Testis (tissue), 3 donors: Measurements from ENCODE around the gene TMEM161B. TPM values are rescaled to one million over a fixed set of nuclear protein-coding genes. Genes with fewer than 3 reads are reported as not detected.

ENCODE experiments used
- DNase-seq: peaks from one replicate; pipeline ENCODE4 v3.0.0-alpha.2; 2019
- H3K27ac ChIP-seq, 2 donors: fragments of 200-600 bp; sonication (generic); one replicate each; pipeline ENCODE4 v1.5.1; 2019
- H3K27me3 ChIP-seq: fragments of 200-600 bp; sonication (generic); one replicate; pipeline ENCODE4 v1.5.1; 2019
- H3K36me3 ChIP-seq: fragments of 200-600 bp; sonication (generic); one replicate; pipeline ENCODE4 v1.5.1; 2017; ENCODE audit warnings: low read depth; ENCODE audit errors: missing control alignments
- H3K4me1 ChIP-seq: fragments of 200-600 bp; sonication (generic); one replicate; pipeline ENCODE4 v1.5.1; 2019
- H3K4me3 ChIP-seq, 2 donors: fragments of 200-600 bp; sonication (generic); one replicate each; pipeline ENCODE4 v1.5.1; 2017 to 2019
- H3K9me3 ChIP-seq: fragments of 200-600 bp; sonication (generic); one replicate; pipeline ENCODE4 v1.5.1; 2017
- POLR2A ChIP-seq: fragments of 450-650 bp; IDR thresholded peaks from one replicate; pipeline ENCODE4 v1.6.1; 2017; ENCODE audit warnings: antibody characterized with exemption, mild to moderate bottlenecking, moderate library complexity
- WGBS, 2 donors: methylation state at CpG; one replicate each; pipeline ENCODE4 v1.1.5; 2018; 5-methylcytosine and 5-hydroxymethylcytosine counted together
- intact Hi-C: fragments of 100-400 bp; cut with DNase I; formaldehyde crosslinking; loops from one replicate; pipeline ENCODE4 v1.15.1; 2023; ENCODE audit warnings: low total_unique reads
- polyA plus RNA-seq: library from polyadenylated mRNA; stranded (reverse); fragments of 350-450 nt; fragmentation: Illumina TruSeq; extraction: RNeasy Lipid Tissue Mini Kit (QIAGEN cat#74804); gene quantifications from one replicate; pipeline ENCODE4 v1.2.3, GENCODE V29; 2014; ENCODE audit warnings: low read depth, low replicate concordance; ENCODE audit not compliant: insufficient read depth
- total RNA-seq, 2 donors: library from RNA; depleted of rRNA; stranded (reverse); fragments of >200 nt; gene quantifications; one replicate each; pipeline ENCODE4 v1.2.3, GENCODE V29; 2016
- TF ChIP-seq, protein P1 (sequence below), 3 experiments: fragments of 450-650 bp in 2 of 3; fragments of 200-600 bp in 1 of 3; sonication (generic) in 1 of 3; IDR thresholded peaks; one replicate each; pipeline ENCODE4 v1.5.1; 2016 to 2019; ENCODE audit warnings: antibody characterized with exemption in 3 of 3, mild to moderate bottlenecking in 2 of 3, moderate library complexity in 1 of 3

The TMEM161B gene
- total and polyA plus RNA-seq, 3 donors from 2014 or later, result 20.2 to 25.6 (median 23.5) TPM

DNA sequence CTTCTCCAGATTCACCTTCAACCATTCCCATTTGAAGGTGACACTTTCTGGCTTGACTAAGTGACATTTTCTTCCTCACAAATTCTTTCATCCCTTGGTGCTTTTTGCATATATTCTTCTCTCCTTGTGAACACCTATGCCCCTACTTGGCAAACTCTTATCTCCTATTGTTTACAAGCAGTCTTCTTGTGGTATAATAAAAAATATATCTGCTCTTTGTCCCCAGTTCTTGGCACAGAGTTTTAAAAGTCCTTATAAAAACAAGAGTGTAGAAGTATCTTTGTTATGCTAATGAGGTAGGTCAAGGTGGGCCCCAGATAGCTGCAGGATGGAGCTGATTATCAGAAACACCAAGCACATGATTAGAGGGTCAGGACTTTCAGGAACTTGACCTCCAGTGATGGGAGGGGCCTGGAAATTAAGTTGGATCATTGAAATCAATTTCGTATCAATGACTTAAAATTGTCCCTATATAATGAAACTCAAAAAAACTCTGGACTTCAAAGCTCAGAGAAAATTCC is 38.0 kb downstream of the TMEM161B start:
- no peaks in the 10 kb centered on the region for H3K27me3 ChIP-seq
- no peak overlapping the region for H3K27ac ChIP-seq
- H3K36me3 ChIP-seq, result no peaks in the 10 kb centered on the region
- intact Hi-C loops, result no loop called here
- no peaks in the 10 kb centered on the region for H3K9me3 ChIP-seq
- WGBS, 2 donors, result 93 to 96% methylated on average over 1 of the region's 1 CpG
- DNase-seq, result no peak
- no peak overlapping the region for H3K4me3 ChIP-seq
- no peaks in the 10 kb centered on the region for H3K4me1 ChIP-seq
- TF ChIP-seq POLR2A, result no peak
- TF ChIP-seq, protein P1, sequence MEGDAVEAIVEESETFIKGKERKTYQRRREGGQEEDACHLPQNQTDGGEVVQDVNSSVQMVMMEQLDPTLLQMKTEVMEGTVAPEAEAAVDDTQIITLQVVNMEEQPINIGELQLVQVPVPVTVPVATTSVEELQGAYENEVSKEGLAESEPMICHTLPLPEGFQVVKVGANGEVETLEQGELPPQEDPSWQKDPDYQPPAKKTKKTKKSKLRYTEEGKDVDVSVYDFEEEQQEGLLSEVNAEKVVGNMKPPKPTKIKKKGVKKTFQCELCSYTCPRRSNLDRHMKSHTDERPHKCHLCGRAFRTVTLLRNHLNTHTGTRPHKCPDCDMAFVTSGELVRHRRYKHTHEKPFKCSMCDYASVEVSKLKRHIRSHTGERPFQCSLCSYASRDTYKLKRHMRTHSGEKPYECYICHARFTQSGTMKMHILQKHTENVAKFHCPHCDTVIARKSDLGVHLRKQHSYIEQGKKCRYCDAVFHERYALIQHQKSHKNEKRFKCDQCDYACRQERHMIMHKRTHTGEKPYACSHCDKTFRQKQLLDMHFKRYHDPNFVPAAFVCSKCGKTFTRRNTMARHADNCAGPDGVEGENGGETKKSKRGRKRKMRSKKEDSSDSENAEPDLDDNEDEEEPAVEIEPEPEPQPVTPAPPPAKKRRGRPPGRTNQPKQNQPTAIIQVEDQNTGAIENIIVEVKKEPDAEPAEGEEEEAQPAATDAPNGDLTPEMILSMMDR (IDR thresholded peaks at IDR 0.05), result no peak

DNA sequence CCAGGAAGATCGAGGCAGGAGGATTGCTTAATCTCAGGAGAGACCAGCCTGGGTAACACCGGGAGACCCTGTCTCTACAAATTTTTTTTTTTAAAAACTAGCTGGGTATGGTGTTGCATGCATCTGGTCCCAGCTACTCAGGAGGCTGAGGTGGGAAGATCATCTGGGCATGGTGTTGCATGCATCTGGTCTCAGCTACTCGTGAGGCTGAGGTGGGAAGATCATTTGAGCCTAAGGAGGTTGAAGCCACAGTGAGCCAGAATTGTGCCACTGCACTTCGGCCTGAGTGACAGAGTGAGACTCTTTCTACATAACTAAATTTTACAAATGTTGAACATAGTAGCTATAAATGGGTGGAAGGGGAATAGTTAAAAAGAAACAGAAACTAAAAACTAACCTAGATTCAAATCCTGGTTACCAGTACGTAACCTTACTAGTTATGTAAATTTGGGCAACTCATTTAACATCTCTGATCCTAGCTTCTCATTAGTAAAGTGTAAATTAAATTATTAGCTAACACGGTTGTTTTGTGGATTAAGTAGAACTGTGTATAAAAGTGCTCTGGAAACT is 41.7 kb downstream of the TMEM161B start:
- intact Hi-C loops, result no loop called here
- WGBS, 2 donors, result 85 to 88% methylated on average over 6 of the region's 6 CpGs

DNA sequence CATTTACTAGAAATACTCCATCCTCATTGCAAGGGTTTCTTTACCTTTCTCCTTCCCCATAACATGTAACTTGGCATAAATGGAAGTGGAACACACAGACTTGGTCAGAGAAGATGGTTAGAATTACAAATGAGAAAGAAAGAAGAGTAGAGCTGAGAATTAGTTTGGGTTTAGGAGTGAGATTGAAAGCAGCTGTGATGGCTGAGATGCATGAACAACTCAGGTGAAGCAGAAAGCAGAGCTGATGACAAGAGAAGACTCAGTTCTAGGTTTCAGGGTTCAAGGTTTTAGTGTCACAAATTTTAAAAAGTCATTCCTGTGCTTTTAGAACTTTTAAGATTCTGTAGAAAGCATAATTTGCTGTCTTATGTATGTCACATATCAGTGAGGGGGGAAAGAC is 54.0 kb downstream of the TMEM161B start:
- Histone ChIP-seq H3K36me3 (no peaks in the 10 kb centered on the region), H3K4me1 (no peaks in the 10 kb centered on the region), H3K9me3 (no peaks in the 10 kb centered on the region), H3K27me3 (no peaks in the 10 kb centered on the region), H3K27ac (no peak overlapping the region), H3K4me3 (no peak overlapping the region)
- no peak for DNase-seq
- TF ChIP-seq, protein P1 (IDR thresholded peaks at IDR 0.05), result no peak
- TF ChIP-seq POLR2A, result no peak
- intact Hi-C loops, result no loop called here

More for the DNA sequence above, 41.7 kb downstream of the TMEM161B start:
- TF ChIP-seq POLR2A, result no peak
- TF ChIP-seq, protein P1 (IDR thresholded peaks at IDR 0.05), result no peak
- H3K27me3 ChIP-seq, result no peaks in the 10 kb centered on the region
- H3K36me3 ChIP-seq, result no peaks in the 10 kb centered on the region
- no peak overlapping the region for H3K4me3 ChIP-seq
- H3K4me1 ChIP-seq, result no peaks in the 10 kb centered on the region
- no peaks in the 10 kb centered on the region for H3K9me3 ChIP-seq
- no peak overlapping the region for H3K27ac ChIP-seq
- no peak for DNase-seq

DNA sequence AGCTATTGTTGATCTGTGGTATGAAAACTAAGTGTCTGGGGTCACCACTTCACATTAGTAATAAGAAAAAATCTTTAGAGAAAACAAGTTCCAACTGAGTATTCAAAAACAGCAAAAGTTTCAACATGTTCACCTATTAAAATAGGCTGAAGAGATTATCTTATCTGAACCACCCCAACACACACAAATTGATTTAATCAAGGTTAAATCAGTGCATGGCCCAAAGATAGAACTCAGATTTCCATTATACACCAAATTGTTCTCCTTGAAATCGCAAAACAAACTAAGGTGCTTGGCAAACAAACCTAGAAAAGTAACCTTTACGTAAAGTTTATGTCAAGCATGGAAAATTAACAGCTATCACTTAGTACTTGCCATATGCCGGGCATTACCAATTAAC is 61.1 kb downstream of the TMEM161B start:
- DNase-seq, result no peak
- H3K36me3 ChIP-seq, result no peaks in the 10 kb centered on the region
- no peaks in the 10 kb centered on the region for H3K9me3 ChIP-seq
- H3K4me3 ChIP-seq, result no peak overlapping the region
- H3K4me1 ChIP-seq, result no peaks in the 10 kb centered on the region
- H3K27ac ChIP-seq, result no peak overlapping the region
- WGBS, 2 donors, result 60 to 79% methylated on average over 3 of the region's 3 CpGs
- no peak for TF ChIP-seq POLR2A
- TF ChIP-seq, protein P1 (IDR thresholded peaks at IDR 0.05), result no peak
- intact Hi-C loops, result no loop called here
- H3K27me3 ChIP-seq, result no peaks in the 10 kb centered on the region
